ENCODE measurements around the gene RAVER1. TPM values are rescaled to one million over a fixed set of nuclear protein-coding genes. Genes with fewer than 3 reads are reported as not detected.

The RAVER1 gene
- total RNA-seq, 1 donor from 2014 or later = 78.2 TPM

- Mint-ChIP-seq H3K27me3 (ENCODE audit: low read depth) (peaks cover 63% of the 10 kb centered on the region), H3K4me1 (no peaks in the 10 kb centered on the region), H3K4me3 (no peak overlapping the region), H3K9me3 (no peaks in the 10 kb centered on the region), H3K36me3 (ENCODE audit: low read depth) (no peaks in the 10 kb centered on the region), H3K27ac (ENCODE audit: unreplicated experiment) (no peak overlapping the region)
- TF ChIP-seq, protein P1, sequence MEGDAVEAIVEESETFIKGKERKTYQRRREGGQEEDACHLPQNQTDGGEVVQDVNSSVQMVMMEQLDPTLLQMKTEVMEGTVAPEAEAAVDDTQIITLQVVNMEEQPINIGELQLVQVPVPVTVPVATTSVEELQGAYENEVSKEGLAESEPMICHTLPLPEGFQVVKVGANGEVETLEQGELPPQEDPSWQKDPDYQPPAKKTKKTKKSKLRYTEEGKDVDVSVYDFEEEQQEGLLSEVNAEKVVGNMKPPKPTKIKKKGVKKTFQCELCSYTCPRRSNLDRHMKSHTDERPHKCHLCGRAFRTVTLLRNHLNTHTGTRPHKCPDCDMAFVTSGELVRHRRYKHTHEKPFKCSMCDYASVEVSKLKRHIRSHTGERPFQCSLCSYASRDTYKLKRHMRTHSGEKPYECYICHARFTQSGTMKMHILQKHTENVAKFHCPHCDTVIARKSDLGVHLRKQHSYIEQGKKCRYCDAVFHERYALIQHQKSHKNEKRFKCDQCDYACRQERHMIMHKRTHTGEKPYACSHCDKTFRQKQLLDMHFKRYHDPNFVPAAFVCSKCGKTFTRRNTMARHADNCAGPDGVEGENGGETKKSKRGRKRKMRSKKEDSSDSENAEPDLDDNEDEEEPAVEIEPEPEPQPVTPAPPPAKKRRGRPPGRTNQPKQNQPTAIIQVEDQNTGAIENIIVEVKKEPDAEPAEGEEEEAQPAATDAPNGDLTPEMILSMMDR (conservative IDR thresholded peaks at IDR 0.05) = no peak
- DNase-seq (ENCODE audit: low read depth, low spot score) = no peak
Measured at GRCh38 chr19:10274589-10274988, 58.7 kb downstream of the RAVER1 start.

- Mint-ChIP-seq H3K9me3 (no peaks in the 10 kb centered on the region), H3K36me3 (ENCODE audit: low read depth) (no peaks in the 10 kb centered on the region), H3K4me3 (no peak overlapping the region), H3K27me3 (ENCODE audit: low read depth) (peaks cover 63% of the 10 kb centered on the region), H3K27ac (ENCODE audit: unreplicated experiment) (no peak overlapping the region), H3K4me1 (no peaks in the 10 kb centered on the region)
- DNase-seq (ENCODE audit: low read depth, low spot score) = no peak
- TF ChIP-seq, protein P1 (conservative IDR thresholded peaks at IDR 0.05) = no peak
Measured at GRCh38 chr19:10271543-10272086, 61.7 kb downstream of the RAVER1 start.

- no peaks in the 10 kb centered on the region for H3K36me3 Mint-ChIP-seq (ENCODE audit: low read depth)
- H3K27ac Mint-ChIP-seq (ENCODE audit: unreplicated experiment) = no peak within 1 kb of the TSS
- no peaks in the 10 kb centered on the region for H3K4me1 Mint-ChIP-seq
- TF ChIP-seq, protein P1 (conservative IDR thresholded peaks at IDR 0.05) = peak; percentile 23
- H3K9me3 Mint-ChIP-seq = no peaks in the 10 kb centered on the region
- DNase-seq (ENCODE audit: low read depth, low spot score) = no peak
- no peak within 1 kb of the TSS for H3K4me3 Mint-ChIP-seq
- H3K27me3 Mint-ChIP-seq (ENCODE audit: low read depth) = peaks cover 63% of the 10 kb centered on the region
Measured at GRCh38 chr19:10270616-10271394, 62.5 kb downstream of the RAVER1 start, which contains the start of gene ICAM1. Gene ICAM1 (plus strand): TSS chr19:10271120. CDS start chr19:10271160, 40 bp downstream.

DNA sequence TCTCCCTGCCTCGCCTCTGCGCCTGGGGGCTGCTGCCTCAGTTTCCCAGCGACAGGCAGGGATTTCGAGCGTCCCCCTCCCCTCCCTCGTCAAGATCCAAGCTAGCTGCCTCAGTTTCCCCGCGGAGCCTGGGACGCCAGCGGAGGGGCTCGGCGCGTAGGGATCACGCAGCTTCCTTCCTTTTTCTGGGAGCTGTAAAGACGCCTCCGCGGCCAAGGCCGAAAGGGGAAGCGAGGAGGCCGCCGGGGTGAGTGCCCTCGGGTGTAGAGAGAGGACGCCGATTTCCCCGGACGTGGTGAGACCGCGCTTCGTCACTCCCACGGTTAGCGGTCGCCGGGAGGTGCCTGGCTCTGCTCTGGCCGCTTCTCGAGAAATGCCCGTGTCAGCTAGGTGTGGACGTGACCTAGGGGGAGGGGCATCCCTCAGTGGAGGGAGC is 63.1 kb downstream of the RAVER1 start:
- Mint-ChIP-seq H3K27ac (ENCODE audit: unreplicated experiment) (no peak overlapping the region), H3K36me3 (ENCODE audit: low read depth) (no peaks in the 10 kb centered on the region), H3K4me3 (no peak overlapping the region), H3K27me3 (ENCODE audit: low read depth) (peaks cover 62% of the 10 kb centered on the region), H3K9me3 (no peaks in the 10 kb centered on the region), H3K4me1 (no peaks in the 10 kb centered on the region)
- DNase-seq (ENCODE audit: low read depth, low spot score) = no peak
- TF ChIP-seq, protein P1 (conservative IDR thresholded peaks at IDR 0.05) = no peak

DNA sequence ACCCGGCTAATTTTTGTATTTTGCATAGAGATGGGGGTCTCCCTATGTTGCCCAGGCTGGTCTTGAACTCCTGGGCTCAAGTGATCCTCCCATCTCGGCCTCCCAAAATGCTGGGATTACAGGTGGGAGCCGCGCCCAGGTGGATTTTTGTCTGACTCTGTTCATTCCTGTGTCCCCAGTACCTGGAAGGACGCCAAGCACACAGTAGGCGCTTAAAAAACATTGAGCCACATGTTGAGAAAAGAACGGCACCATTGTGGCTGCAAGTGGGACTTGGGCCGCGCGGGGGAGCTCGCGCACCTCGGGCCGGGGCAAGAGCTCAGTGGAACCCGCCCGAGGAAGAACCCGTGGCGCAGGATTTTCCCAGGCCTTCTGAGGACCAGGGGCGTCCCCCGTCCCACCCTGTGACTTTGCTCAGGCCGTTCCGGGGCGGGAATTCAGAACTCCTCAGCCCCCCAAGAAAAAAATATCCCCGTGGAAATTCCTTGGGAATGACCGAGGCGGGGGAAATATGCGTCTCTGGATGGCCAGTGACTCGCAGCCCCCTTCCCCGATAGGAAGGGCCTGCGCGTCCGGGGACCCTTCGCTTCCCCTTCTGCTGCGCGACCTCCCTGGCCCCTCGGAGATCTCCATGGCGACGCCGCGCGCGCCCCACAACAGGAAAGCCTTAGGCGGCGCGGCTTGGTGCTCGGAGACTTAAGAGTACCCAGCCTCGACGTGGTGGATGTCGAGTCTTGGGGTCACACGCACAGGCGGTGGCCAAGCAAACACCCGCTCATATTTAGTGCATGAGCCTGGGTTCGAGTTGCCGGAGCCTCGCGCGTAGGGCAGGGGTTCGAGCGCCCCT is 63.8 kb downstream of the RAVER1 start:
- H3K4me1 Mint-ChIP-seq = no peaks in the 10 kb centered on the region
- TF ChIP-seq, protein P1 (conservative IDR thresholded peaks at IDR 0.05) = peak; percentile 91
- peak; percentile 86 for DNase-seq (ENCODE audit: low read depth, low spot score)
- H3K9me3 Mint-ChIP-seq = no peaks in the 10 kb centered on the region
- peak overlapping the region; percentile 38 for H3K4me3 Mint-ChIP-seq
- peaks cover 56% of the 10 kb centered on the region for H3K27me3 Mint-ChIP-seq (ENCODE audit: low read depth)
- no peaks in the 10 kb centered on the region for H3K36me3 Mint-ChIP-seq (ENCODE audit: low read depth)
- H3K27ac Mint-ChIP-seq (ENCODE audit: unreplicated experiment) = no peak overlapping the region
